Ovary (tissue), 3 donors: Measurements from ENCODE around the gene MTCH1.

Experiments used
- POLR2A ChIP-seq: fragments of 450-650 bp; IDR thresholded peaks from one replicate; pipeline ENCODE4 v1.6.1; 2017; ENCODE audit warnings: antibody characterized with exemption, mild to moderate bottlenecking, moderate library complexity
- TF ChIP-seq, protein P1 (sequence below), 3 donors: fragments of 450-650 bp in 2 of 3; fragments of 200-600 bp in 1 of 3; IDR thresholded peaks; one replicate each; pipeline versions ENCODE4 v1.5.1 to v1.8.0; 2016 to 2022; ENCODE audit warnings: antibody characterized with exemption in 3 of 3, mild to moderate bottlenecking in 1 of 3
- donor health status: DM: no; HTN: no; CAD: no.

DNA sequence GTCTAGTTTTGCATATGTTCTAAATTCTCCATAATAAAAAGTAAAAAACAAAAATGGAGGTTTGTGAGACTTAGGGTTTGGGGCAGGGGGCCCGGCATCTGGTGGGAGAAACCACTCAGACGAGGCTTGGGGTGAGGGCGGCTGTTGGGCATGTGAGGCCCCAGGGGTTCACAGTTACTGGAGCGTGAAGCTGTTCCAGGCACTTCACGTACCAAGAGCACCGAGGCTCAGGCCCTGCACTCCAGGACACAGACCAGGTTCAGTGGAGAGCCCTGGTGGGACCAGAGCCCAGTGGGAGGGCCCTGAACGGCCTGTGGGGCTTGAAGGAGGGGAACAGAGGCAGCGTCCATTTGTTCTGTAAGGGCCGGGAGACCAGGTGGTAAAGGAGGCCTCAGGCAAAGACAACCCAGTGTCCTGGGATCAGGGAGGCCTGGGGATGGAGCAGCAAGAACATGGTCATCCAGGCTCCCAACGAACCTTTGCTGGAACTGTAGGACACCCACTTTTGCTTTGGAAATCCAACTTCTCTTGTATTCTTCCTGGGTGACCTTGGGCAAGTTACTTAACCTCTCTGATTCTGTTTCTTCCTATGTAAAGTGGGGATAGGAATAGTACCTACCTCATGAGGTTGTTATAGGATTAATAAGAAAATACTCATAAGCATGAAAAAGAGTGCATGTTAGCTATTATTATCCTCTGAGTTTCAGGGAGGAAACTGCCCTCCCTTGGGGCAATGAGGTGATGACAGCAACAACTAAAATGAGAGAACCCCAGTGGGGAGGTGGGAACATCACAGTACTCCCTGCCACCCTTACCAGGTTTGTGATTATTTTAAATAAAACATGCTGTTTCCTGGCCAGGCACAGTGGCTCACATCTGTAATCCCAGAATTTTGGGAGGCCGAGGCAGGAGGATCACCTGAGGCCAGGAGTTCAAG lies 18.3 kb upstream of the MTCH1 start:
- TF ChIP-seq, protein P1, sequence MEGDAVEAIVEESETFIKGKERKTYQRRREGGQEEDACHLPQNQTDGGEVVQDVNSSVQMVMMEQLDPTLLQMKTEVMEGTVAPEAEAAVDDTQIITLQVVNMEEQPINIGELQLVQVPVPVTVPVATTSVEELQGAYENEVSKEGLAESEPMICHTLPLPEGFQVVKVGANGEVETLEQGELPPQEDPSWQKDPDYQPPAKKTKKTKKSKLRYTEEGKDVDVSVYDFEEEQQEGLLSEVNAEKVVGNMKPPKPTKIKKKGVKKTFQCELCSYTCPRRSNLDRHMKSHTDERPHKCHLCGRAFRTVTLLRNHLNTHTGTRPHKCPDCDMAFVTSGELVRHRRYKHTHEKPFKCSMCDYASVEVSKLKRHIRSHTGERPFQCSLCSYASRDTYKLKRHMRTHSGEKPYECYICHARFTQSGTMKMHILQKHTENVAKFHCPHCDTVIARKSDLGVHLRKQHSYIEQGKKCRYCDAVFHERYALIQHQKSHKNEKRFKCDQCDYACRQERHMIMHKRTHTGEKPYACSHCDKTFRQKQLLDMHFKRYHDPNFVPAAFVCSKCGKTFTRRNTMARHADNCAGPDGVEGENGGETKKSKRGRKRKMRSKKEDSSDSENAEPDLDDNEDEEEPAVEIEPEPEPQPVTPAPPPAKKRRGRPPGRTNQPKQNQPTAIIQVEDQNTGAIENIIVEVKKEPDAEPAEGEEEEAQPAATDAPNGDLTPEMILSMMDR (IDR thresholded peaks at IDR 0.05): no peak
- TF ChIP-seq POLR2A: no peak
